Heart right ventricle (tissue), 16 donors: ENCODE measurements around the gene NPTX1. TPM values are rescaled to one million over a fixed set of nuclear protein-coding genes. Genes with fewer than 3 reads are reported as not detected.

Source experiments
- ATAC-seq, 8 donors: fragments of 200-7000 bp; cut with Tn5 transposase; one replicate each; pipeline ENCODE4 v1.9.1; 2020; ENCODE audit warnings: mild to moderate bottlenecking in 8 of 8, moderate library complexity in 8 of 8, moderate number of reproducible peaks in 1 of 8
- DNase-seq, 2 donors: peaks; one replicate each; pipeline ENCODE4 v3.0.0-alpha.2; 2020
- H3K27ac ChIP-seq, 10 donors: fragments of 200-600 bp; sonication (generic) in 2 of 10; one replicate each; pipeline versions ENCODE4 v1.5.0 to v1.8.0; 2020 to 2022; ENCODE audit warnings: mild to moderate bottlenecking in 3 of 10
- H3K27me3 ChIP-seq, 7 donors: fragments of 200-600 bp; one replicate each; pipeline ENCODE4 v1.8.0; 2021 to 2022; ENCODE audit warnings: mild to moderate bottlenecking in 2 of 7
- H3K36me3 ChIP-seq, 9 donors: fragments of 200-600 bp; sonication (generic) in 1 of 9; one replicate each; pipeline versions ENCODE4 v1.5.0 to v1.8.0; 2020 to 2022; ENCODE audit warnings: mild to moderate bottlenecking in 2 of 9
- H3K4me1 ChIP-seq, 9 donors: fragments of 200-600 bp; sonication (generic) in 1 of 9; one replicate each; pipeline versions ENCODE4 v1.5.0 to v1.8.0; 2020 to 2022; ENCODE audit warnings: mild to moderate bottlenecking in 4 of 9
- H3K4me3 ChIP-seq, 10 donors: fragments of 200-600 bp; sonication (generic) in 2 of 10; one replicate each; pipeline versions ENCODE4 v1.5.0 to v1.8.0; 2020 to 2022; ENCODE audit warnings: mild to moderate bottlenecking in 7 of 10, moderate library complexity in 2 of 10
- H3K9me3 ChIP-seq, 11 donors: fragments of 200-600 bp in 10 of 11; sonication (generic) in 2 of 11; one replicate each; pipeline versions ENCODE4 v1.5.0 to v1.8.0; 2013 to 2022; ENCODE audit warnings: mild to moderate bottlenecking in 2 of 11, control low read depth in 1 of 11, moderate library complexity in 1 of 11
- WGBS, 2 donors: extraction: QIAGEN DNeasy Blood & Tissue Kit; methylation state at CpG; one replicate each; pipeline ENCODE4 v1.1.7; 2013; ENCODE audit warnings: inconsistent platforms in 1 of 2; 5-methylcytosine and 5-hydroxymethylcytosine counted together
- intact Hi-C, 10 donors: fragments of 100-400 bp; cut with DNase I; formaldehyde crosslinking; loops; one replicate each; pipeline versions ENCODE4 v1.11.1 to v1.14.2; 2022
- polyA plus RNA-seq, 2 donors: library from polyadenylated mRNA; stranded (reverse); fragments of 200-250 nt; gene quantifications; one replicate each; pipeline ENCODE4 v1.2.3, GENCODE V29; 2013
- total RNA-seq, 10 donors: library from RNA; stranded (reverse); fragmentation: NEBNext Ultra II Directional in 3 of 10; extraction: Animal tissue kit (Norgen Biotek cat#: 25700) in 3 of 10; gene quantifications; one replicate each; pipeline versions ENCODE4 v1.2.1 to v1.2.4, GENCODE V29; 2021 to 2023
- TF ChIP-seq, protein P1 (sequence below), 9 donors: fragments of 200-600 bp; sonication (generic) in 2 of 9; IDR thresholded peaks; one replicate each; pipeline versions ENCODE4 v1.5.0 to v1.8.0; 2021 to 2022; ENCODE audit warnings: antibody characterized with exemption in 9 of 9, mild to moderate bottlenecking in 5 of 9, moderate library complexity in 1 of 9
- donor health status: Arrhythmogenic right ventricular cardiomyopathy.
- donor health status: ischemic (EF 13 %, LVEDD 7.1; RV severe dilation, severe dysfunction).
- donor health status: healthy with polysubstance abuse.
- donor health status: DM: no; HTN: yes; CAD: no.
- donor health status: DM: no; HTN: no; CAD: no.
- donor health status: ischemic (EF 25% LVEDD 6.9; RV normal size, moderate dysfunction).
- donor health status: ischemic (EF 25% LVEDD 5.7; RV mildly dilated, moderate dysfunction).
- donor health status: healthy.
- donor health status: DM: yes; HTN: yes; CAD: no.
- donor health status: Ischemic cardiomyopathy.
- donor health status: ischemic (EF 35%, LVEDD 5.7; RV mildly dilated, moderate dysfunction).
- donor health status: nonischemic (EF 11% LVEDD 7.7; RV severe dilation, severe dysfunction).
- donor health status: DM: yes; HTN: yes; CAD: no.
- donor health status: PGD.
- donor health status: ischemic (EF 29% LVEDD 5.4; RV normal size, mild dysfunction).
- donor health status: nonischemic (EF 23%, LVEDD 6.1; RV moderate dilation, normal function).

Gene NPTX1
- total and polyA plus RNA-seq, 12 donors, result 0.03 TPM; not detected in 11

DNA sequence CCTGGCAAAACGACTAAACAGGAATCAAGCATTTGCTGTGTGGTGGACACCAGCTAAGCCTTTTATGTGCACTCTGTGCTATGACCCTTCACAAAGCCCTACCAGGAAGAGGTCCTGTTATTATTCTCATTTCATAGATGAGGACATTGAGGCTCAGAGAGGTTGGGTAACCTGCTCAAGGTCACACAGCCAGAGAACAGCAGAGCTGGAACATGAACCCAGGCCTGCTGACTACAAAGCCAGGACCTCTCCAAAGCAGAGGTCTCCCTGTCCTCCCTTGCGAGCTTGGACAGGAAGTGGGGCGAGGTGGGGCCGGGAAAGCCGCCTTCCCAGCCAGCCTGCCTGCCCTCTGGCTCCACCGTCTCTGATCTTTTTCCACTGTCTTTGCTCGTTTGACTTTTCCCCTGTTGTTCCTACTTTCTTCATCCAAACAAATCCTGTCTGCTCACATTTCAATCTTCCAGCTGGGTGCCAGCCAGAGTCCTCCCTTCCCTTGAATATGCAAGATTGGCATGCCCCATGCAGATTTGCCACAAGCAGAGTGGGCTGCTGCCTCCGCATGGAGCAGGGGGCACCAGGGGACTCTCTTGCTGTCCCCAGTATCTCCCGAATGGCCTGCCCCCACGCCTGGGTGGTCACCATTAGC is 44.5 kb upstream of the NPTX1 start:
- Histone ChIP-seq H3K9me3 (no peaks in the 10 kb centered on the region), H3K27ac (no peak overlapping the region), H3K27me3 (peaks cover 0 to 29% (median 6%) of the 10 kb centered on the region in 7 donors), H3K4me1 (no peaks in the 10 kb centered on the region), H3K36me3 (no peaks in the 10 kb centered on the region), H3K4me3 (no peak overlapping the region)
- WGBS, 2 donors, result 44 to 48% methylated on average over 10 of the region's 10 CpGs
- ATAC-seq, result no peak
- intact Hi-C loops, result no loop called here
- no peak for DNase-seq
- TF ChIP-seq, protein P1, sequence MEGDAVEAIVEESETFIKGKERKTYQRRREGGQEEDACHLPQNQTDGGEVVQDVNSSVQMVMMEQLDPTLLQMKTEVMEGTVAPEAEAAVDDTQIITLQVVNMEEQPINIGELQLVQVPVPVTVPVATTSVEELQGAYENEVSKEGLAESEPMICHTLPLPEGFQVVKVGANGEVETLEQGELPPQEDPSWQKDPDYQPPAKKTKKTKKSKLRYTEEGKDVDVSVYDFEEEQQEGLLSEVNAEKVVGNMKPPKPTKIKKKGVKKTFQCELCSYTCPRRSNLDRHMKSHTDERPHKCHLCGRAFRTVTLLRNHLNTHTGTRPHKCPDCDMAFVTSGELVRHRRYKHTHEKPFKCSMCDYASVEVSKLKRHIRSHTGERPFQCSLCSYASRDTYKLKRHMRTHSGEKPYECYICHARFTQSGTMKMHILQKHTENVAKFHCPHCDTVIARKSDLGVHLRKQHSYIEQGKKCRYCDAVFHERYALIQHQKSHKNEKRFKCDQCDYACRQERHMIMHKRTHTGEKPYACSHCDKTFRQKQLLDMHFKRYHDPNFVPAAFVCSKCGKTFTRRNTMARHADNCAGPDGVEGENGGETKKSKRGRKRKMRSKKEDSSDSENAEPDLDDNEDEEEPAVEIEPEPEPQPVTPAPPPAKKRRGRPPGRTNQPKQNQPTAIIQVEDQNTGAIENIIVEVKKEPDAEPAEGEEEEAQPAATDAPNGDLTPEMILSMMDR (IDR thresholded peaks at IDR 0.05), result no peak

GRCh38 chr17:80519091-80519781 is 42.8 kb upstream of the NPTX1 start:
- DNase-seq, result no peak
- Histone ChIP-seq H3K27ac (no peak overlapping the region), H3K4me3 (no peak overlapping the region), H3K36me3 (no peaks in the 10 kb centered on the region), H3K4me1 (no peaks in the 10 kb centered on the region), H3K9me3 (no peaks in the 10 kb centered on the region), H3K27me3 (peaks cover 0 to 17% (median 3%) of the 10 kb centered on the region in 7 donors)
- intact Hi-C loops, result no loop called here
- TF ChIP-seq, protein P1 (IDR thresholded peaks at IDR 0.05), result no peak
- whole genome bisulfite sequencing, 2 donors, result 39 to 62% methylated on average over 7 of the region's 7 CpGs
- ATAC-seq, result no peak

- Histone ChIP-seq H3K4me3 (no peak overlapping the region), H3K36me3 (no peaks in the 10 kb centered on the region), H3K27me3 (peaks cover 0 to 17% (median 3%) of the 10 kb centered on the region in 7 donors), H3K4me1 (no peaks in the 10 kb centered on the region), H3K9me3 (no peaks in the 10 kb centered on the region), H3K27ac (no peak overlapping the region)
- TF ChIP-seq, protein P1 (IDR thresholded peaks at IDR 0.05), result no peak
- no peak for DNase-seq
- intact Hi-C loops, result no loop called here
- ATAC-seq, result no peak
- WGBS, 2 donors, result 67 to 79% methylated on average over 1 of the region's 1 CpG
Measured at GRCh38 chr17:80518392-80518791, 42.0 kb upstream of the NPTX1 start.

GRCh38 chr17:80517641-80518040 is 41.2 kb upstream of the NPTX1 start:
- H3K27ac ChIP-seq, result no peak overlapping the region
- ATAC-seq (no peak), DNase-seq (no peak)
- H3K27me3 ChIP-seq, result peaks cover 0 to 20% (median 5%) of the 10 kb centered on the region in 7 donors
- no peaks in the 10 kb centered on the region for H3K9me3 ChIP-seq
- H3K4me3 ChIP-seq, result no peak overlapping the region
- intact Hi-C loops, result no loop called here
- no peaks in the 10 kb centered on the region for H3K36me3 ChIP-seq
- TF ChIP-seq, protein P1 (IDR thresholded peaks at IDR 0.05), result no peak
- no peaks in the 10 kb centered on the region for H3K4me1 ChIP-seq
- WGBS, 2 donors, result 88 to 93% methylated on average over 3 of the region's 3 CpGs
